NCI-H1092 (cell line): ENCODE results near the gene TIGIT.
A peak's percentile ranks its signal among the peaks of the same experiment; 100 is the strongest.
"Not testable (repeated sequence)": the region's sequence is repeated elsewhere in the genome, so short reads cannot be mapped to it uniquely, and the experiment has no call there.

Experiments used
- DNase-seq: peaks from one replicate; lab custom pipeline; 2025; lab: John Stamatoyannopoulos, UW

TIGIT gene

DNA sequence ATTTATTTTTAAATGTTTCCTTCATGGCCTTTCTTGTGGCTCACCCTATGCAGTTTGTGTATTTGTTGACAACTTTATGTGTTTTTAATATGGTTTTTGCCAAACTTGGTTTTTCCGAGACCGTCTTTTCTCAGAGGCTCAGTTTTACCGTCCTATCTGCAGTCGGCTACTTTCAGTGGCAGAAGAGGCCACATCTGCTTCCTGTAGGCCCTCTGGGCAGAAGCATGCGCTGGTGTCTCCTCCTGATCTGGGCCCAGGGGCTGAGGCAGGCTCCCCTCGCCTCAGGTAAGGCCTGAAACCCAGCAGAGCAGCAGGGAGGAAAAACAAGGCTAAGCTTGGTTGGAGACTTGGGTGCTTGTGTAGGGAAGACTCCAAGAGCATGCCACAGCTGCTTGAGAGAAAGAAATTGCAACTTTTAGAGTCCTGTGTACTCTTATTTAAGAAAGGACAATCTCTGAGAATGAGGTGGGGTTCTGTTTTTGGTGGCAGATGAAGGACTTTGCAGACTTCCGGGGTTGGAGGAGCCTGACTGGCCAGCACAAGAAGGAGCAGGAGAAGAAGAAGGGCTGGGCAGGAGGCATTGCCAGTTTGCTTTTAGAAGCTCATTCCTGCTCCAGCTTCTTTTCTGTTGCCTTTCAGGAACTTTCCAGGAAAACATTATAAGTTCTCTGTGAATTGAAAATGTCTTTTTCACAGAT, at the start of gene TIGIT:
TIGIT (plus strand) TSS at position 191 of the 698 bp plus-strand sequence; CDS start at position 225, 34 bp downstream.
- no peak for DNase-seq

DNA sequence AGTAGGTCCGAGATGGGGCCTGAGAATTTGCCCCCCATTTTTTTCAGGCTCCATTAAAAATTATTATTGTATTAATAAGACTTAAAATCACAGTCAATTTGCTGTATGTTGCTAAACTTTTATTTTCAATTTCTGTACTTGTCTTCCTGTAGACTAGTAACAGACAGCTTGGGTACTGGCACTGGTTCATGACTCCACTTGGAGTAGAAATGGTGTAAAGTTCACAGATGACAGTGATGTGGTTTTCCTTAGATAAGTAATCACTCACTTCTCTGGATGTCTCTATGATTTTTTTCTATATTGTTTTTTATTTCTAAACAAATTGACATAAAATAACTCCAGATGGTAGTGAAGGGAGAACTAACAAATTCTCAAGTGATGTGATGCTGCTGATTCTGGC, 40.9 kb upstream of the TIGIT start:
- DNase-seq = no peak

- no peak for DNase-seq
Observed at GRCh38 chr3:114253505-114253904, 40.3 kb upstream of the TIGIT start.

GRCh38 chr3:114259566-114259965, 34.3 kb upstream of the TIGIT start:
- no peak for DNase-seq

DNA sequence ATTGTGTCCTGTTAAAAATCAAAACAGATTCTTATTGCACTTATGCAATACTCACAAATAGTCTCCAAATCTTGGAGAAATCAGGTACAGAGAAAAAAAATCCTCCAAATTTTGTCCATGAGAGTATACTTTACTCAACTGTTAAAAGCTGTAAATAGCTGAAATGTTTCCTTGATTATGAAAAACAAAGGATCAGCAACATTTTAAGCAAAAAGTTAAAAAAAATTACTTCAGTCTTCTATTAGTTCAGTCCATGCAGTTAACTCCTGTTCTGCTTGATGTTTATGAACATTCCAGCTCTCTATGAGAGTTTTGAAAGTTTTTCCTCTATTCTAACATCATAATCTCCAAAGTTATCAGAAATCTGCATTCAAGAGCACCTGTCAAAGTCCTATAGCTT, 33.7 kb upstream of the TIGIT start:
- no peak for DNase-seq

DNA sequence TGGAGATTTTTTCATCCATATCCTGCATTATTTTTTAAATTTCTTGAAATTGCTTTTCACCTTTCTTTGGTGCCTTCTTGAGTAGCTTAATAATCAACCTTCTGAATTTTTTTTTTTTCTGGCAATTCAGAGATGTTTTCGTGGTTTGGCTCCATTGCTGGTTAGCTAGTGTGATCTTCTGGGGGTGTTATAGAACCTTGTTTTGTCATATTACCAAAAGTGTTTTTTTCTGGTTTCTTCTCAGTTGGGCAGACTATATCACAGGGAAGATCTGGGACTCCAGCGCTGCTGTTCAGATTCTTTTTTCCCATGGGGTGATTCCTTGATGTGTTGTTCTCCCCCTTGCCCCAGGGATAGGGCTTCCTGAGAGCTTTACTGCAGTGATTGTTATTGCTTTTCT, 23.8 kb upstream of the TIGIT start:
- DNase-seq = no peak

DNA sequence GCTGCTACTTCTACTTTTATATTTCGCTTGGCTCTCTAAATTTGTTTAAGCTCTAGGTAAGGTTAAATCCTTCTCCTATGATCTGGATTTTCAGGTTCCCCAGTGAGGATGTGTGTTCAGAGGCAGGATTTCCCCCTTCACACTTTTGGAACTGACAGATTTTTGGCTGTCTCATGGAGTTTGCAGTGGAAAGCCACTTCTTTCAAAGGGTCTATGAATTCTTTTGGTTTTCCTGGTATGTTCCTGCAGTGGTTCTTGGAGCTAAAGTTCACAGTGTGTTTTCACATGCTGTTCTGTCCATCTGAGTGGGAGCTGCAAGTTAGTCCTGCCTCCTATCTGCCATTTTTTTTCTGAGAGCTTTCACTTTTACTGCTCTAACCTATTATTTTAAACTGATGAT, 21.6 kb upstream of the TIGIT start:
- no peak for DNase-seq

GRCh38 chr3:114274929-114275328, 18.9 kb upstream of the TIGIT start:
- no peak for DNase-seq

- not testable (repeated sequence) for DNase-seq
Observed at GRCh38 chr3:114276856-114277255, 17.0 kb upstream of the TIGIT start.

DNA sequence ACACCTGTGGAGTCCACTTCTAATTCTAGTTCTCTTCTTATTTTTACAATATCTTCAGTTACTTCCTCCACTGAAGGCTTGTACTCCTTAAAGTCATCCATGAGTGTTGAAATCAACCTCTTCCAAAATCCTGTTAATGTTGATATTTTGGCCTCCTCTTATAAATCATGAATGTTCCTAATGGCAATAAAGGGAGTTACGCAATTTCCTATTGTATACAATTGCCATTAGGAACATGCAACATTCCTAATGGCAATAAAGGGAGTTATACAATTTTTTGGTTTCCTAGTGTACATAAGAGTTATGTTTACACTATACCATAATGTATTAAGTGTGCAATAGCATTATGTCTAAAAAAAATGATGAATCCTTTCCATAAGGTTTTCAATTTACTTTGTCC, 9.2 kb upstream of the TIGIT start:
- no peak for DNase-seq

GRCh38 chr3:114285648-114286230, 8.1 kb upstream of the TIGIT start:
- no peak for DNase-seq

DNA sequence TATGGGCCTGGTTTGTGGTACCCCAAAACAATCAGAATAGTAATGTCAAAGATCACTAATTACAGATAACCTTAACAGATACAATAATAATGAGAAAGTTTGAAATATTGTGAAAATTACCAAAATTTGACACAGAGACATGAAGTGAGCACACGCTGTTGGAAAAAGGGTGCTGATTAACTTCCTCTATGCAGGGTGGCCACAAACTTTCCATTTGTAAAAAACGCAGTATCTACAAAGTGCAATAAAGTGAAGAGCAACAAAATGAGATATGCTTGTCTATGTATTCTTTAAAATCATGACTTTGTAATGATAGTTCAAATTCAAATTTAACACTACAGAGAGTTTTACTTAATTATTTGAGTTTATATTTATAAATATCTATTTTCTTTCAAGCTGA, 7.6 kb upstream of the TIGIT start:
- no peak for DNase-seq

GRCh38 chr3:114290911-114291901, 2.6 kb upstream of the TIGIT start:
- peak; percentile 58 for DNase-seq

DNA sequence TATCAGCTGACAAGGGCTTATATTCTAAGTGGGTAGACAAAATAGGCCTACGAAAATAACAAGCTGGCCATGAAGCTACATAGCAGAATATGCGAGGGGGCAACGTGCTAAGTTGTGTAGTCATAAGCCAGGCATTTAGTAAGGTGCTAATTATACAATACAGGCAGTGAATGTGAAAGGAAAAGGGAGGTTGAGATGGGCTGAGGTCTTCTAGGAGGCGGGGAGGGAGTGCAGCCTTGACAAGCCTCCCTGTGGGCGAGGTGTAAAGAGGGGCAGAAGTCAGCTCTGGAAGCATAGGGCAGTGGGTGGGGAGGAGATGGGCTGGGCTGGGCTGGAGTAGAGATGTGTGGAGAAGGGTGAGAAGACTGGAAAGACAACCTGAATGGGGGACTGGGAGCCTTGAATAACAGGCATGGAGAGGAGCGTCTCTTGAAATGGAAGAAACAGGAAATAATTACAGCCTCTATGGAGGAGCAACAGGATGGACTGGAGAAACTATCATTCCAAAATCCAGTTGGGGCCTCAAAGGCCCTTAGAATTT, 1.2 kb downstream of the TIGIT start:
- no peak for DNase-seq

GRCh38 chr3:114295946-114296345, 2.1 kb downstream of the TIGIT start:
- no peak for DNase-seq

- DNase-seq = no peak
Observed at GRCh38 chr3:114299421-114299820, 5.6 kb downstream of the TIGIT start.

- no peak for DNase-seq
Observed at GRCh38 chr3:114299941-114300624, 6.3 kb downstream of the TIGIT start.

DNA sequence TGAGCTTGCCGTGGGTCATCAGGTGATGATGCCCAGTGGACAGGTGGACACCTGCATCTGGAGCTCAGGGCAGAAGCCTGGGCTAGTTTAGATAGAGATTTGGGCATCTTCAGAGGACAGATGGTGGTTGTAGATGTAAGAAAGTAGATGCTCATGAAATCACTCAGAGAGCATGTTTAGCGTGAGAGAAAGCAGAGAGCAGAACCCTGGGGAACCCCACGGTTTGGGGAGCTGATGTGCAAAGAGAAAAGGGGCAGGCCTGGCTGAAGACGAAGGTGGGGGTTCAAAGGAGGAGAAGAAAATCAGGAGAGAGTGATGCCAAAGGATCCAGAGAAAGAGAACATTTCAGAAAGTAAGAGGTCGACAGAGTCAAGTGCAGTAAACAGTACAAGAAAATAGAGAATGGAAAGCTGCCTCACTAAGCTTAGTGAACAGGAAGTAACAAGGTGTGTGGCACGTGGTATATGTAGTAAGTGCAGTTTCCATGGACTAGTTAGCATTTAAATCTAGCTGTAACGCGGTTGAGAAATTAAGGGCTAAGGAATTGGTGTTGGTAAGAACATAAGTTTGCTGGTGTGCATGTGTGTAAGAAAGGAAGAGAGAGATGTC, 13.5 kb downstream of the TIGIT start:
- DNase-seq = no peak

GRCh38 chr3:114307832-114308231, 14.0 kb downstream of the TIGIT start:
- DNase-seq = no peak

- no peak for DNase-seq
Observed at GRCh38 chr3:114308377-114308776, 14.5 kb downstream of the TIGIT start.

- DNase-seq = no peak
Observed at GRCh38 chr3:114308830-114309229, 15.0 kb downstream of the TIGIT start.
